Activated CD8-positive, alpha-beta memory T cell treated with anti-CD3 and anti-CD28 coated beads for 24 hours (primary cell): ENCODE measurements around the gene KRTAP10-9.
"Not testable (repeated sequence)": the region's sequence is repeated elsewhere in the genome, so short reads cannot be mapped to it uniquely, and the experiment has no call there.

Experiments used
- DNase-seq: peaks from one replicate; pipeline ENCODE4 v3.0.0-alpha.2; 2020

Gene KRTAP10-9

GRCh38 chr21:44596068-44596725 is 30.7 kb upstream of the KRTAP10-9 start:
- DNase-seq, result no peak

- DNase-seq, result no peak
Measured at GRCh38 chr21:44598061-44598460, 28.8 kb upstream of the KRTAP10-9 start.

- no peak for DNase-seq
Measured at GRCh38 chr21:44599264-44600029, 27.4 kb upstream of the KRTAP10-9 start.

GRCh38 chr21:44600118-44600978 is 26.5 kb upstream of the KRTAP10-9 start, which contains the start of gene KRTAP10-7:
KRTAP10-7 (plus strand) TSS chr21:44600597; CDS start chr21:44600622, 25 bp downstream.
- not testable (repeated sequence) for DNase-seq

- DNase-seq, result not testable (repeated sequence)
Measured at GRCh38 chr21:44601091-44601490, 25.8 kb upstream of the KRTAP10-9 start.

GRCh38 chr21:44601596-44602462 is 25.1 kb upstream of the KRTAP10-9 start:
- DNase-seq, result no peak

- DNase-seq, result no peak
Measured at GRCh38 chr21:44602463-44602850, 24.4 kb upstream of the KRTAP10-9 start.

- DNase-seq, result no peak
Measured at GRCh38 chr21:44603109-44603875, 23.6 kb upstream of the KRTAP10-9 start.

- DNase-seq, result no peak
Measured at GRCh38 chr21:44603911-44604310, 23.0 kb upstream of the KRTAP10-9 start.

GRCh38 chr21:44606495-44606894 is 20.4 kb upstream of the KRTAP10-9 start:
- DNase-seq, result no peak

- DNase-seq, result no peak
Measured at GRCh38 chr21:44609193-44609592, 17.7 kb upstream of the KRTAP10-9 start.

GRCh38 chr21:44610157-44610843 is 16.6 kb upstream of the KRTAP10-9 start:
- DNase-seq, result not testable (repeated sequence)

- DNase-seq, result no peak
Measured at GRCh38 chr21:44611551-44611950, 15.3 kb upstream of the KRTAP10-9 start.

- DNase-seq, result no peak
Measured at GRCh38 chr21:44612029-44612486, 14.8 kb upstream of the KRTAP10-9 start, which contains the start of gene KRTAP10-8. KRTAP10-8 (plus strand) TSS chr21:44612079; CDS start chr21:44612101, 22 bp downstream.

GRCh38 chr21:44612669-44613229 is 14.1 kb upstream of the KRTAP10-9 start:
- DNase-seq, result no peak

- no peak for DNase-seq
Measured at GRCh38 chr21:44613386-44614155, 13.3 kb upstream of the KRTAP10-9 start.

GRCh38 chr21:44614161-44614631 is 12.7 kb upstream of the KRTAP10-9 start:
- DNase-seq, result no peak

GRCh38 chr21:44614961-44615391 is 11.9 kb upstream of the KRTAP10-9 start:
- no peak for DNase-seq

- no peak for DNase-seq
Measured at GRCh38 chr21:44615466-44615865, 11.4 kb upstream of the KRTAP10-9 start.
